Stimulated activated CD4-positive, alpha-beta T cell treated with anti-CD3 and anti-CD28 coated beads, Interleukin-12 subunit alpha, Interleukin-12 subunit beta, amount 100 ng/mL, for 48 hours (primary cell): Measurements from ENCODE around the gene PRLH.

ENCODE experiments used
- DNase-seq, 3 donors: peaks; one replicate each; pipeline ENCODE4 v3.0.0-alpha.2; 2020; ENCODE audit warnings: low read depth in 2 of 3, low spot score in 1 of 3

The PRLH gene

DNA sequence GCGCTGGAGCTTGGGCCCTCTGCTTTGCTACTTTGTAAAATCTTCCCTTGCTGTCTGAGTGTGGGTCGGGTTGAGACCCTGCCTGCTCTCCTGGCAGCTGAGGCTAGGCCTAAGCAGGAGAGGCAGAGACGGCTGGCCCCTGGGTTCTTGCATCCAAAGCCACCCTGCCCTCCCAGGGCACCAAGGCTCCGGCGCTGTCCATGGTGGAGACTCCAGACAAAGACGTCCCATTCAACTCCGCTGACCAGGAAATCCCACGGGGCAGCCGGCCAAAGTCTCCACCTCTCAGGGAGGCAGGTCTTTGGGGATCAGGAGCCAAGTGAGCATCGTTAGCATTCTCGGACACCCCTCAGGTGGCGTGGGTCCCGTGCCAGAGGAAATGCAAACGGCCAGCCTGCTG lies 2.6 kb upstream of the PRLH start:
- DNase-seq = no peak

DNA sequence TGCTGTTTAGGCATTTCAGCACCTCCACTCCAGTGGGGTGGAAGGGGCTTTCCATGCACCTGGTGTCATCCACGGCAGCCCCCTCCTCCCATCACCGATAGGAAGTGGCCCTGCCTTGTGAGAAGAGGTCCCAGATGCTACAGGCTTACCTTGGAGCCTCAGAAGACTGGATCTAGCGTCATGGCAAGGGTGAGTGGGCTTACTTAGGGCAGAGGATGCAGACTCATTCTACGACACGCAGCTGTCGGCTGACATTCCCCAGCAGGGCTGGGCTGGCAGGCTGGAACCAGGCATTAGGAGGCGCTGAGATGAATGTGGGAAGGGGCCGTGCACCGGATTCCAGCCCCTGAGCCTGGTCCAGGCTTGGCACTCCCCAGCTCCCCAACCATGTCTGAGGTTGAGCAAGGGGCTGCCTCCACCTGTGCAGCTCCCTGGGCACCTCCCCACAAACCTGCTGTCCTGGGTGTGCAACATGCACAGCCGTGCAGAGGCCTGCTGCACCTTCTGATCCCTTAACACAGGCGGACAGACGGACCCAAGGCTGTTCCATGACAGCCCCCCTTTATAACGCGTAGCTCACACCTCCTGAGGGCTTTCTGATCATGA lies 1.7 kb upstream of the PRLH start:
- DNase-seq = no peak

DNA sequence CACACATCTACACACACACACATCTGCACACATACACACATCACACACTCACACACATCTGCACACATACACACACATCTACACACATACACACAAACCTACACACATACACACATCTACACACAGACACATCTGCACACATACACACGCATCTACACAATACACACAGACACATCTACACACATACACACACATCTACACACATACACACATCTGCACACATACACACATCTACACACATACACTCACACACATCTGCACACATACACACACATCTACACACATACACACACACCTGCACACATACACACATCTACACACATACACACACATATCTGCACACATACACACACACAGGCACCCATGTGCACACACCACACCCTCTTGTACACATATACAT lies 400 bp upstream of the PRLH start:
- no peak for DNase-seq

DNA sequence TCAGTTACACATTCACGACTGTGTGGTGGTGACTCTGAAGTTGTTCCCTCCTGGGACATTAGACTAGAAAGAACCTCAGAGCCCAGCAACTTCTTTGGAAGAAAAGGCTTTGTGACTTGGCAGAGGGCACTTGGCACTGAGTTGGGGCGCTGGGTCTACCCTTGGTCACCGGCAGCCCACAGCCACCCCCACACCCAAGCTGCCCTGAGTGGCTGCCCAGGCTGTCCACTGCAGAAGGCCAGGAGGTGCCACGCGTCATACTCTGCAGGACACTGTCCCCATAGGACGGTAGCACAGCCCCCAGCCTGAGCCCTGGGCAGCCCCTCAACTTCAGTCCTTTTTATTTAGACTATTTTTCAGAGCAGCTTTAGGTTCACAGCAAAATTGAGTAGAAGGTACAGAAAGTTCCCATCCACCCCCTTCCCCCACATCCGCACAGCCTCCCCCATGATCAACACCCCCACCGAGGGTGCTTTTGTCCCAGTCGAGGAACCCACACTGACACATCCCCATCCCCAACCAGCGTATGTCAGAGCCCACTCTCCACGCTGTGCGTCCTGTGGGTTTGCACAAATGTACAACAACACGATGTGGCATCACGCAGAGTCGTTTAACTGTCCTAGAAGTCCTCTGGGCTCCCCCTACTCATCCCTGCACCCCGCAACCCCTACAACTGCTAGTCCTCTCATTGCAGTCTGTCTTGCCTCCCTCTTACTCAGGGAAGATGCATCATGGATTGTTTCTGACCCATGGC lies 1.1 kb downstream of the PRLH start:
- no peak for DNase-seq

DNA sequence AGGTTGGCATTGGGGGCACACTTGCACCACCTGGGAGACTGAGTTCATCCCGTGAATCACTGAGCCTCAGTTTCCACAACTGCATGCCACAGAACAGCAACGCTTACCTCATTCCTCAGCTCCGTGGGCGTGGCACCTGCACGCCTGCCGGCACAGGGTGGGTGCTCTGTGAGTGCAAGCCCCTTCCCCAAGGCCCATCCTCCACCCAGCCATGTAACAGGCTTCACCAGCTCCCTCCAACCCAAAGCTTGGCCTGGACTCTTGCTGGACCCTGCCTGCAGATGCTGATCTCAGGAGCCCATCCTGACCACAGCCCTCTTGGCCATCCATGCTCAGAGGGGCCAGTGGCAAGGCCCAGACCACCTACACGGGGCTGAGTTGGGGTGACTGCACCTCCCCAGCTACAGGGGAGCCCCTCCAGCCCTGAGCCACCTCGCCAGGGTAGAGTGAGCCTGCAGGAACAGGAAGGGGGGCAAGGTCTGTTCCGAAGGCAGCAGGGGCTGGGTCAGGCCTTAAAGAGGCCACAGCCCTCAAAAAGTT lies 1.8 kb downstream of the PRLH start:
- no peak for DNase-seq

DNA sequence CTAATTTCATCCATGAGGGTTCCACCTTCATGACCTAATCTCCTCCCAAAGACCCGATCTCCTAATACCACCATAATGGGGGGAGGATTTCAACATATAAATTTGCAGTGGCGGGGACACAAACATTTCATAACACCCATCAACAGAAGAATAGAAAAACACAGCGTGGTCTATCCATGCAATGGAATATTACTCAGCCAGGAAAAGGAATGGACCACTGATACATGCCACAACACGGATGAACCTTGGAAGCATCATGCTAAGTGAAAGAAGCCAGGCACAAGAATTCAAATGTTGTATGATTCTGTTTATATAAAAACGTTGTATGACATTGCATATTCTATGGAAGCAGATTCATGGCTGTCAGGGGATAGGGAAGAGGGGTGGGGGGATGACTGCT lies 2.7 kb downstream of the PRLH start:
- no peak for DNase-seq

DNA sequence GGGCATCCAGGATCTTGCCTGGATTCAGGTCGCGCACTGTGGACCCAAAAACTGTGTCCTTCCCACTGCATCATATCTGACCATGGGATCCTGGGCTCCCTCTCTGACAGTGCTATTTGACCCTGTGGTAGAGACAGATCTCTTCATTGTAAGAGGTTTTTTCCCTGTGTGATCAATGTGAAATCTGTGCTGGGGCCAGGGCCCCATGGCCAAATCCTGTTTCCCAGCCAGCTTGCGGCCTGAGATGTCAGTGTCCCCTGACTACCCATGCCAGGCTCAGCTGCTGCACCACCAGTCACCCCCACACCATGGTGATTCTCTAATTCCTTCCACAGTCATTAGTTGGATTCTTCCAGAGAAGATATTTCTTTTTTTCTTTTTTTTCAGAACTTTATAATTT lies 3.5 kb downstream of the PRLH start:
- no peak for DNase-seq

DNA sequence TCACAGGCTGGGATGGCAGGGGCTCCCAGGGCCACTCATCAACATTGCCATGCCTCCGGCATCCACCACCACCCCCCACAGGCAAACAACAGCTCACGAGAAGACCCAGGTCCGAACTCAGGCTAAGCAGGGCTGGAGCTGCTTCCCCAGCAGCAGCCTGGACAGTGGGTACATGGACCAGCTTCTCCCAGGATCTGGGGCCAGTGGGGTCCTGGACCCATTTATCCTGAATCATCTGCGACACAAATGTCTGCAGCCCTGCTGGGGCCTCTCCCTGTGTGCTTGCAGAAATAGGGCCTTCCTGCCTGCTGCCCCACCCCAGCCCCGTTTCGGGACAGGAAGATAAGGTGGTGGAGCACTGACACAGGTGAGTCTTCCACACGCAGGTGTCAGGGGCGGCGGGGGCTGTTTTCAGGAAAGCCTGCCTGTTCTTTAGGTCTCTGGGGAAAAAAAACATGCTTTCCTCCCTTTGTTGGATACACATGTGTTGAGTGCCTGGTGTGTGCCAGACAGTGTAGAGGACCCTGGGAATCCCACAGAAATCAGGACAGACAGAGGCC lies 4.5 kb downstream of the PRLH start:
- DNase-seq = no peak

DNA sequence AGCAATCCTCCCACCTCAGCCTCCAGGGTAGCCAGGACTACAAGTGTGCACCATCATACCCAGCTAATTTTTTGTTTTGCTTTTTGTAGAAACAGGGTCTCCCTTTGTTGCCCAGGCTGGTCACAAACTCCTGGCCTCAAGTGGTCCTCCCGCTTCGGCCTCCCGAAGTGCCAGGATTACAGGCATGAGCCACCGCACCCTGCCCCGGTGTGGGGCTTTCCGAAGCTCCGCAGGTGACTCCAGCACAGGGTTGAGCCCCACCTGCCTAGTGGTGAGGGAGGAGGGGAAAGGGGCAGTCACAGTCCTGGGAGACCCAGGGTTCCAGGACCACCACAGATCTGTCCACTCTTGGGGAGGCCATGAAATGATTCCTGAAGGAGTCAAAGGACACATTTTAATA lies 5.2 kb downstream of the PRLH start:
- no peak for DNase-seq

DNA sequence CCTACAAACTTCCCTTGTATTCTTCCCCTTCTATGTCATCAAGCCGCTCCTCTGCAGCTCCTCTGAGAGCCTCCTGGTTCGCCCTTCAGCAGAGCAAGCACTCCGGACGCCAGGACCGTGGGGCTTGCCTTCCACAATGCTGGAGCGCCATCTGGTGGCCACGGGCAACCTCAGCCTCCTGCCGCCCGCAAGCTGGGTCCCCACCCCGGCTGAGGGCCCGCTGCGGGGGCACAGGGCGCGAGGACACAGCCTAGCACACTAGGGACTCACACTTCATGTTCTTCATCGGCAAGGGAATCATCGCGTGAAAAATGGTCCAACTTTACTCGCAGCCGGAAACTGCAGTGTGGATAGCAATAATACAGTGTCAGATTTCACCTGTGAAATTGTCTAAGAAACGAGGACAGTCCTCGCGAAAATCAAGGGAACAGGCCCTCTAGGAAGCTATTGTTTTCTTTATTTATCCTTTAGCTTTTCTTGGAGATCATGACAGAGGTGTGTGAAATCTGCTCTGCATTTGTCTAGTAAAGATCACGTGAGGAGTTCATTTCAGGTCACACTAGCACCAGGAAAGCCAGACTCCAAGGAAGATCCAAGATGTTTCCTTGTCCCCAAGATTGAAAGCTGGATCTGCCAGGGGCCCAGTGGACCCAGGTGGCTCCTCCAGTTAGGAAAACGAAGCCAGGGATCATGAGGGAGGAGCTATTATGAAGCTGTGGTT lies 5.8 kb downstream of the PRLH start:
- peak; percentile 78 to 89 (median 87) for DNase-seq

DNA sequence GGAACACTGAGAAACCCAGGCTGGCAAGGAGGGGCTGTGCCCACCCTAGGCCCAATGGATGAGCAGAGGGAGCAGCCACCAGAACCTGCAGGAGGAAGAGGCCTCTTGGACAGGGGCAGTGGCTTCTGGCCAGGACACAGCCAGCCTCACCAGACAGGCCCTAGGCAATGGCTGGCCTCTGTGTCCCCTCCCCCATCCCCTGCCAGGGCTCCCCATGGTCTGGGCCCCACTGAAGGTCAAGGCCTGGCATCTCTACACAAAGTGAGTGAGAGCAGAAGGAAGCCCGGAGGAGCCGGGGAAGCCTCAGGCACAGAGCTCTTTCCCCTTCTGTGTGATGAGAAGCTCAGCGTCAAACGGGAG lies 6.3 kb downstream of the PRLH start:
- no peak for DNase-seq

DNA sequence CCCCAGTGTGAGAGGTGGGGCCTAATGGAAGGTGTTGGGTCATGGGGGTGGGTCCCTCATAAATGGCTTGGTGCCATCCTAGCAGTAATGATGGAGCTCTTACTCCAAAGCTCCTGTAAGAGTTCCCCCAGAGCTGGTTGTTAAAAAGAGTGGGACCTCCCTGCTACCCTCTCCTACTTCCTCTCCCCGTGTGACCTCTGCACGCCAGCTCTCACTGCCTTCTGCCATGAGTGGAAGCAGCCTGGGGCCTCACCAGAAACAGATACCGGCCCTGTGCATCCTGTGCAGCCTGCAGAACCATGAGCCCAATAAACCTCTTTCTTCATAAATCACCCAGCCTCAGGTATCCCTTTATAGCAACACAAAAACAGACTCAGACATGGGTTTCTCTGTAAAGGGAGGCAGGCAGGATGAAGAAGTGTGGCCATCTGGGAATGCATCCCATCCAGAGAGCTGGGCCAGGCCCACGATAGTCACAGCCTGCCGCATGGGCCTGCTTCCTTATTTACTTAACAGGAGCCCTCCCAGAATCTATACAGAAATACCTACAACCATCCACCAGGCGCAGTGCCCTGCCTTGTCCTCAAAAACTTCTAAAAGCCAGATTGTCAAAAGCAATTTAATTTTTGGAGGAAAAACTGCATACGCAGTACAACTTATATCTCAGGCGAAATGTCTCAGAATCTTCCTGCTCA lies 7.5 kb downstream of the PRLH start:
- no peak for DNase-seq

DNA sequence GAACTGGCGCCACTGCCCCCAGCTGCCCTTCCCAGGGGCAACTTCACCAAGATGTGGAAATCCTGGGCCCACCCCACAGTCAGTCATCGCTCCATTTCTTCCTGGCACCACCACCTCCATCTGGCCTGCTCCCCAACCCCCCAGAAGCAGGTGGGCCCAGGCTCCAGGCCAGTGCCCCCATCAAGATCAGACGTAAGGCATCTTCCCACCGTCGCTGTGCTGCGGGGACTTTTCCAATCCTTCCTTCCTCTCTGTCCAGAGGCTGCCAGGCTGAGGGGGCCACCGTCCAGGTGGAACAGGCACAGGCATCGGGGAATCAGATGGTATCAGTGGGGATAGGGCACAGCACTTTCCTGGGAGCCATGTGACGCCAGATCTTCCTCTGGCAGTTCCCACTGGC lies 8.1 kb downstream of the PRLH start:
- DNase-seq = no peak

DNA sequence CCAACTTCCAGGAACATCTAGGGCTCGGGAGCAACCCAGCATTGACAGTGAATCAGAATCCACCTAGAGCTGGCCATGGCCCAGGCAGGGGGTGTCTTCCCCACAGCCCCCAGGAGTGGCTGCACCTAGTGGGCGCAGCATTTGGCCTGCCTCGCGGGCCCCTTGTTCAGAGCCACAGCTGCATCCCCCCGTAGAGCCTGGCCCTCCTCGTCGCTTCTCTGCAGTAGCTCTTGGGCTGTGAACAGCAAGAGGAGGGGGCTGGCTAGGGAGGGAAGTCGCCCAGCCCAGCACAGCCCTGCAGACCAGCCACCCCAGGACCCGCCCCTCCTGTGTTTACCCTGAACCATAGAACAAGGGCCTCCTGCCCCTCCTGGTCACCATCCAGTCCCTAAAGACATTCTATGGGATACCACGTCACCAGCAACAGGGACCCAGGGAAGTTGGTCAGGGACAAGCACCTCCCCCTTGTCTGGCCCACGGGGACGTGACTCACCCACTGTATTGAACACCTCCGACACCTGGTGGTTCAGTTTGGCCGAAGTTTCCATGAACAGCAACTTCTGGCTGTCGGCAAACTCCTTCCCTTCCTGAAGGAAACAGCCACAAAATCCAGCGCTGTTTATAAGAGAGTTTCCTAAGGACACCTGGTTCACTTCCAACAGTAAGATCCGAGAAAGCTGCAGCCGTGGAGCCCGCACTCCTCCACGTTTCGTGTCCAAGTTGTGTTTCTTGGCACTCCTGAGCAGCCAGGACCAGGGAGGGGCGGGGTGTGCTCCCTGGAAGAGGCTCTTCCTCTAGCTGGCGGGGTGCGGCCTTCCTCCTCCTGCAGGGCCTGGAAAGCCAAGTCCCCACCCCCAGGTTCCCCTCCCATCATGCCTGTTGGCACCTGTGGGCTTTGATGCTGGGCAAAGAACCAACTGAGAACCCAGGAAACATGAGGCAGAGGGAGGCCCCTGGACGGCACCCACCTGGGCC lies 8.8 kb downstream of the PRLH start:
- no peak for DNase-seq

DNA sequence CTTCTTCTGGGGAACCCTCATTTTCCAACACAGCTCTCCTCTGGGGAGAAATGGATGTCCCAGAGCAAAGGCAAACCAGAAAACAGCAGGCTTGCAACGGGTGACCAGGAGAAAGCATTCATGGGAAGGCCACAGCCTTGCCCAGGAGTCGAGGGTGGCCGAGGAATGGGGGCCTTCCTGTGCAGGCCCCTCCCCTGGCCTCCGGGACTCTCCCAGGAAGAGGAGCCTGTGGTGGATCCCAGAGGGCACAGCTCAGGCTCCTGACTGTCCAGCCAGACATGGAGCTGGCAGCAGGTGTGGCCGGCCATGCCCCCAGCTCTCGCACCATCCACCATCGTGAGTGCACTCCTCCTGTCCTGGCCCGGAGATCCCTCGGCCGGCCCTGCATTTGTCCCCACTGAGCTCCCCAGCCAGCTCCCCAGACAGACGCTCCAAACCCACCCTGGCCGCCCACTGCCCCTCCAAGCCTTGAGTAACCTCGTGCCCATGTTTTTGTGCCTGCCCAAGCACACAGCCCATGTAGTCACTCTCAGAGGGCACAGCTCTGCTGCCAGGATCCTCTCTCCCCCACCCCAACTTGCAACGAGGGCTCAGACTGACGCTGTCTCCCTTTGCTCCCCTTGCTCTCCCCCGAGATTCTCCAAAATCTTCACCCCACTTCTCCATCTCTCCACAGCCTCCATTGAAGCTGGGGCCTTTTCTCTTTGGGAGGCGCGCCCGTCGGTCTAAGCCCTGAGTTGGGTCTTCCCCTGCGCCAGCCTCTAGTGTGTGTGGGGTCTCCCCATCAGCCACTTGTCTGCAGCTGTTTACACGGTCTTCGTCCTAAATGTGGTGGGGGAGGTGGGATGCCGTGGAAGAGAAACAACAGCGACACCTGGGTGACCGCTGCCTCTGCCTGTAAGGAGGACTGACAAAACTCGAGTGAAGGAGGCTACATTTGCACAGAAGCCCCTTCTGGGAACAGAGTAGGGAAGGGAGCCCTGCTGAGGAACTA lies 9.8 kb downstream of the PRLH start:
- DNase-seq = no peak

DNA sequence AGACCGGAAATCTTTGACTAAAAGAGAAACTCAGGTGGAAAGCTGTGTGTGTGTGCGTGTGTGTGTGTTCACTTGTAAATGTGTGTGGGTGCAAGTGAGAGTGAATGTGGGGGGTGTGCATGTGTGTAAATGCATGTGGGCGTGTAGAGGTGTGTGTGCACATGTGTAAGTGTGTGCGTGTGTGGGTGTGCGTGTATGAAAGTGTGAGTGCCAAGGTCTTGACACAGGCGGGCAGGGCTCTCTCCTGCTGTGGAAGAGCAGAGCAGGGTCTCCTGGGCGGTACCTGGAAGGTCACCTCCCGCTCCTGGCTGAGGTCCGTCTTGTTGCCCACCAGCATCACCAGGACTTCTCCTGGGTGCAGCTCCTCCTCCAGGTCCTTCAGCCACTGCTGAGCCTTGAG lies 10.6 kb downstream of the PRLH start:
- no peak for DNase-seq

DNA sequence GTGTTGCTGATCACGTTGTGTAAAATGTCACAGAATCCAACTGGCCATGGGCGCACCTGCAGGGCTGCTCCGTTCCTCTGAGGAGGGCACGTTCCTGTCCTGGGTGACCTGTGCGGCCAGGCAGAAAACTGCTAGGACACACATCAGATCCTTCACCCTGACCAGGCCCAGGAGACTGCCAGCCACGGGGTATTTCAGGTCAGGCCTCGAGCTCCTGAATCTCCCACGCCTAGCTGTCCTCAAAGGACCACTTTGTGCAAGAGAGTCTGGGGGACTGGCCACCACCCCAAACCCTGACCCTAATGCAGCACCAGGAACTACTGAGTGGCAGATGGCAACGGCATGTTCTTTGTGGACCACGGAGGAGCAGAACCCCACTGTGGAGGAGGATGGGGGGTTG lies 11.1 kb downstream of the PRLH start:
- no peak for DNase-seq

DNA sequence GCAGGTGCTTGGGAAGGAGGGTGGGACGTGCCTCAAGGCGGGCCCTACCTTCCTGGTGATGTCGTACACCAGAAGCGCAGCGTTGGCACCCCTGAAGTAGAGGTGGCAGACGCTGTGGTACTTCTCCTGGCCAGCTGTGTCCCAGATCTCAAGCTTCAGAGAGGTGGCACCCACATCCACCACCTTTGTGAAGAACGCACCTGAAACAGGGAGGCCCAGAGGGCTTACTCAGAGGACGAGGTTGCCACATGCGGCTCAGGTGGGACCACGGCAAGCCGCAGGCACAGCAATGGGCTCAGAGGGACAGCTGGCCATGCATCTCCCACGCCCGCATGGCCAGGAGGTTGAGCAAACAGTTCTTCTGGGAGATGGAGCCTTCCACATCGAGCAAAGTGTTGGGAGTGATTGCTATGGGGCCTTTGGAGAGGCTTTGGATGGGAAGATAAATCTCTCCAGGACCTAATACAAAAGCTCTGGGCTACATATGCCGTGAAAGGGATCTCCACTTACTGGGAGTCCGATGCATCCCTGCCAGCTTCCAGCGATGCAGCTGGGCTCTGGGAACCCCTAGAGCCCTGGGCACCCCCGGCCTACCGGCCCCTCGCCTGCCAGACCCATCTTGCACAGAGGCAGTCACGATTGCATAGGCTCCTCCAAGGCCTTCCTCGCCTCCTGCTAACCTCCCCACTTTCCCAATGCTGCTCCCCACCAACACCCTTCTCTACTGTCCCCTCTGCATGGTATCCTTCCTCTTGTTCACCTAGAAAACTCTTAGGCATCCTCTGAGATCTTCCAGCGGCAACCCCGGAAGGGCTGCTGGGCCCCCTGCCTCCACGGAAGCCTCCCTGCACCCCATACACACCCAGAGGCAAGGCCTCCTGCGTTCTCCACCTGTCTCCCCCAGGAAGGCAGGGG lies 11.8 kb downstream of the PRLH start:
- DNase-seq = no peak
